Measurements from ENCODE around the gene CTDSPL.
"Not testable (repeated sequence)": the region's sequence is repeated elsewhere in the genome, so short reads cannot be mapped to it uniquely, and the experiment has no call there.

Gene CTDSPL

GRCh38 chr3:37987751-37988179 lies 126.1 kb downstream of the CTDSPL start:
- no peak for DNase-seq (ENCODE audit: low read depth, low spot score)

- DNase-seq (ENCODE audit: low read depth, low spot score) = not testable (repeated sequence)
These were observed 126.7 kb downstream of the CTDSPL start for GRCh38 chr3:37988376-37988775.

- DNase-seq (ENCODE audit: low read depth, low spot score) = no peak
These were observed 127.3 kb downstream of the CTDSPL start for GRCh38 chr3:37988931-37989525.

GRCh38 chr3:37989821-37990480 lies 128.3 kb downstream of the CTDSPL start:
- DNase-seq (ENCODE audit: low read depth, low spot score) = no peak

DNA sequence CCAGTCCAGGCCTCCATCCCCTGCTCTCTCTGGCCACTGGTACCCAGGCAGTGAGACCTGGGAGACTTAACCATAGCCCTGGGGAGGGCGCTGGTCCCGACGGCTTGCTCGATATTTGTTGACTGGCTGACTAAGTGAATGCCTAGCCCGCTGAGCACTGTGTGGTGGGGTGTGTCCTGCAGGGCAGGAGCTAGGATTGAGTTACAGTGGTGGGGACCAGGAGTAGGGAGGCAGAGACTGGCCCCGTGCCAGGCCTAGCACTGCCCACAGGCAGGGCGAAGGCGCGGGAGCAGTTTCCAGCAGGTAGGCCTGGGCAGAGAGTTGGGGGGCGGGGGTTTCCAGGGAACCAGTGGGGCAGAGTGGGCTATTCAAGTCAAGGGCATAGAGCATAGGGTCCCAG lies 128.8 kb downstream of the CTDSPL start, which contains the start of gene VILL:
Gene VILL (plus strand): TSS at position 260 of the 400 bp plus-strand sequence. CDS start 2,887 bp downstream, outside the sequence.
- DNase-seq (ENCODE audit: low read depth, low spot score) = no peak

DNA sequence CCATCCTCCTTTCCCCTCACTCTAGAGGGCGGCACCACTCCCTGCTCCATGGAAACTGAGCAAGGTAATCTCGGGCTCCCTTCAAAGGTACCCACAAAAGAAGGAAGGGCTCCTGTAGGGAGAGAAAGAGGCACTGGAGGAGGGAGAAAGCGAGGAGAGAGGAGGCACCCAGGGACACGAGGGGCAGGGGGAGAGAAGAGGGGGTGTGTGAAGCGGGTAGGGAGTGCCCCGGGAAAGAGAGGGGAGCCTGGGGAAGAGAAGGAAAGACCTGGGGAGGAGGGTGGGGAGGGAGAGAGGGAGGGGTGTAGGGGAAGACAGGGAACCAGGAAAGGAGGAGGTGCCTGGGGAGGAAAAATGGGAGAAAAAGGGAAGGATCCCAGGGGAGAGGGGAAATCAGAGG lies 129.4 kb downstream of the CTDSPL start:
- no peak for DNase-seq (ENCODE audit: low read depth, low spot score)

DNA sequence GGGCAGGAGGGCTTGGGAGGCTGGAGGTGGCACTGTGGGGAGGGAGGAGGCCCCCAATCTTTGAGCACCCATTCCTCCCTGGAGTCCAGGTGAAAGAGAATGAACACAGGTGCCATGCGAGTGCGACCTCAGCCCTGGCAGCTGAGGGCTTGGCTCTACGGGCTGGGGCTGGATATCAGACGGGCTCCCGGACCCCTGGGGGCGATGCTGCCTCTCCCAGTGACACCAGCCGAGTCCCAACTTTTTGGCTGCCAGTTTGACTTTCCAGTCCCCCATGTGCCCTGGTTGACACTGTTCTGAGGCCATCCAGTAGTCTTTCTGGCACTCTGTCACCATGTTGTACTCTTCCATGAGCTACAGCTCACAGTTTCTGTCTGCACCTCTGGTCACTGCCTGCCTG lies 130.1 kb downstream of the CTDSPL start:
- no peak for DNase-seq (ENCODE audit: low read depth, low spot score)

- no peak for DNase-seq (ENCODE audit: low read depth, low spot score)
These were observed 130.8 kb downstream of the CTDSPL start for GRCh38 chr3:37992271-37993066.

DNA sequence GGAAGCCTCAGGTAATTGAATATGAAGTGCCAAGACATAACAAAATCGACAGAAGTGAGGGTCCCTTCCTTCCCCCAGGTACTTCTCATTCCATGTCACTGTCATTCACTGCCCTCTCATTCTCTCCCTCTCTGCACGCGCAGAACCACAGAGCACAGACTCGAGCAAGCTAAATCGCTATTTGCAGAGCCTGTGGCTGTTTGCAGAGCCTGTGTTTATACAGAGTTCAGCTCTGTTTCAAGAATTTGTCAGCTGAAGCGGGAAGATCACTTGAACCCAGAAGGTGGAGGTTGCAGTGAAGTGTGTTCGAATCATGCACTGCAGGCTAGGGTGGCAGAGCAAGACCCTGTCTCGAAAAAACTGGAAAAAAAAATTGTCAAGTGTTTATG lies 131.4 kb downstream of the CTDSPL start:
- DNase-seq (ENCODE audit: low read depth, low spot score) = no peak

- no peak for DNase-seq (ENCODE audit: low read depth, low spot score)
These were observed 131.8 kb downstream of the CTDSPL start for GRCh38 chr3:37993460-37993819.

DNA sequence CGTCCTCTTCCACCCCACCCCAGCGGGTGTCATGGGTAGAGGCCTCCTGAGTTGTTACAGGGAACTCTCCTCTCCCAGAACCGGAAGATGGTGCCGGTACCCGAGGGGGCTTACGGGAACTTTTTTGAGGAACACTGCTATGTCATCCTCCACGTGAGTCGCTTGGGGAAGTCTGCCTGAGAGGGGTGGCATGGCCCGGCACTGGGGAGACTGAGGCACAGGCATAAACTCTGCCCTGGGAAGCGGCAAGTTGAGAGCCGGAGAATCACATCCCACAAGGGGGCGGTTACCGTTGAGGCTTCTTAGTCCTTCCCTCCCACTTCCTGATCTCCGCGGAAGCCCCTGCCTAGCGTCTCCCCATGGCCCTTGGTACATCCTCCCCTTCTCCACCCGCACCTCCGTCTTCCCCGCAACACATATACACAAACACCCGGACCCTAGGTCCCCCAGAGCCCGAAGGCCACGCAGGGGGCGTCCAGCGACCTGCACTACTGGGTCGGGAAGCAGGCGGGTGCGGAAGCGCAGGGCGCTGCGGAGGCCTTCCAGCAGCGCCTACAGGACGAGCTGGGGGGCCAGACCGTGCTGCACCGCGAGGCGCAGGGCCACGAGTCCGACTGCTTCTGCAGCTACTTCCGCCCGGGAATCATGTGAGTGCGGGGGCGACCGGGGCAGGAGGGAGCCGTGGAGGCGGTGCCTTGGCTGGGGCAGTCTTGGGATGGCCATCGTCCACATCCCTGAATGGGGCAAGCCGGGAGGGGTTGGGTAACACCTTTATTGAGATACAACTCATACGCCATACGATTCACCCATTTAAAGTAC lies 132.3 kb downstream of the CTDSPL start:
- DNase-seq (ENCODE audit: low read depth, low spot score) = peak; percentile 40

DNA sequence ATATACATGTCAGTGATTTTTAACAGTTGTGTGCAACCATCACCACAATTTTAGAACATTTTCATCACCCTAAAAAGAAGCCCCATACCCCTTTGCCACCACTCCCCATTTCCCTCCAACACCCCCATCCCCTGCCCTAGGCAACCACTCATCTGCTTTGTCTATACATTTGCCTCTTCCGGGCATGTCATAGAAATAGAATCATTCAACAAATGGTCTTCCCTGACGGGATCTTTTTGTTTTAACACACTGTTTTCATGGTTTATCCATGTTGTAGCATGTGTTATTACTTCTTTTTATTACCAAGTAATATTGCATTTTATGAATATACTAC lies 132.9 kb downstream of the CTDSPL start:
- no peak for DNase-seq (ENCODE audit: low read depth, low spot score)

- no peak for DNase-seq (ENCODE audit: low read depth, low spot score)
These were observed 134.3 kb downstream of the CTDSPL start for GRCh38 chr3:37995652-37996641.

GRCh38 chr3:37996785-37997301 lies 135.2 kb downstream of the CTDSPL start:
- peak; percentile 55 for DNase-seq (ENCODE audit: low read depth, low spot score)

- no peak for DNase-seq (ENCODE audit: low read depth, low spot score)
These were observed 135.7 kb downstream of the CTDSPL start for GRCh38 chr3:37997342-37997741.

- DNase-seq (ENCODE audit: low read depth, low spot score) = no peak
These were observed 136.2 kb downstream of the CTDSPL start for GRCh38 chr3:37997791-37998370.

DNA sequence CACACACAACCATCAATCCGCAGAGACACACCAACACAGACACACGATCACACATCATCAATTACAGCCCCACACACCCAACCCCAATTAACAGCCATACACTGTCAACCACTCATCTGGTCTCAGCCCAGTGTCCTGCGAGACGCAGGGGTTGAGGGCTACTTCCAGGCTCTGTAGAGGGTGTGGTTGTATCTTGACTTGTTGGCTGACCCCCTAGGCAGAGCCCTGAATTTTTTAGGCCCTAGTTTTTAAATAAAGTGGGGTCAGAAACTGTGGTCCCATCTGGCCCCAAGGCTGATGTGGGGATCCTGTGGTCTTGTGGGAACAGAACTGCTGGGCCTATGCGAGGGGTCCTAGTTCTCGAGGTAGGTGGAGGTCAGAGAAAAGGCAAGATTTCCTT lies 138.2 kb downstream of the CTDSPL start:
- no peak for DNase-seq (ENCODE audit: low read depth, low spot score)

GRCh38 chr3:38000242-38000916 lies 138.7 kb downstream of the CTDSPL start:
- DNase-seq (ENCODE audit: low read depth, low spot score) = no peak

- DNase-seq (ENCODE audit: low read depth, low spot score) = no peak
These were observed 139.3 kb downstream of the CTDSPL start for GRCh38 chr3:38000965-38001455.

Data from activated naive CD8-positive, alpha-beta T cell treated with anti-CD3 and anti-CD28 coated beads, Interleukin-2, amount 50 U/mL, for 16 hours (primary cell).